Mucosa of descending colon (tissue), 3 donors: Measurements from ENCODE around the gene MT3. TPM values are rescaled to one million over a fixed set of nuclear protein-coding genes. Genes with fewer than 3 reads are reported as not detected.

Experiments
- ATAC-seq: fragments of 200-7000 bp; cut with Tn5 transposase; one replicate; pipeline ENCODE4 v1.9.1; 2020; ENCODE audit warnings: mild to moderate bottlenecking, moderate library complexity
- DNase-seq, 3 donors: peaks; one replicate each; pipeline ENCODE4 v3.0.0-alpha.2; 2020
- H3K36me3 ChIP-seq: fragments of 200-600 bp; one replicate; pipeline ENCODE4 v1.8.0; 2021; ENCODE audit warnings: low read depth, mild to moderate bottlenecking
- H3K4me1 ChIP-seq: fragments of 200-600 bp; one replicate; pipeline ENCODE4 v1.8.0; 2021; ENCODE audit warnings: low read depth, mild to moderate bottlenecking
- H3K4me3 ChIP-seq: fragments of 200-600 bp; one replicate; pipeline ENCODE4 v1.8.0; 2021; ENCODE audit warnings: mild to moderate bottlenecking
- H3K9me3 ChIP-seq: fragments of 200-600 bp; one replicate; pipeline ENCODE4 v1.8.0; 2021; ENCODE audit warnings: mild to moderate bottlenecking
- CTCF ChIP-seq: fragments of 200-600 bp; IDR thresholded peaks from one replicate; pipeline ENCODE4 v1.8.0; 2022; ENCODE audit warnings: antibody characterized with exemption, mild to moderate bottlenecking
- intact Hi-C, 2 donors: fragments of 100-400 bp; cut with DNase I in 1 of 2; cut with micrococcal nuclease in 1 of 2; formaldehyde crosslinking; loops; one replicate each; pipeline versions ENCODE4 v1.11.0 to v1.11.1; 2022; cut with DNase I, micrococcal nuclease
- total RNA-seq, 3 donors: library from RNA; stranded (reverse); fragmentation: NEBNext Ultra II Directional in 2 of 3; extraction: Animal tissue kit (Norgen Biotek cat#: 25700) in 2 of 3; gene quantifications; one replicate each; pipeline versions ENCODE4 v1.2.1 to v1.2.4, GENCODE V29; 2021 to 2023
- donor health status: DM: no; HTN: no; CAD: no; lungs with moderate emphysema.
- donor health status: DM: no; HTN: no; CAD: no.
- donor health status: DM: no; HTN: yes; CAD: no.

The MT3 gene
- total RNA-seq, 3 donors from 2014 or later = 3.0 to 8.8 TPM; not detected in 1

- TF ChIP-seq CTCF = no peak
- Histone ChIP-seq H3K4me3 (no peak overlapping the region), H3K4me1 (no peaks in the 10 kb centered on the region), H3K9me3 (no peaks in the 10 kb centered on the region), H3K36me3 (no peaks in the 10 kb centered on the region)
- ATAC-seq (no peak), DNase-seq (no peak)
- intact Hi-C loops = no loop called here
These were observed 5.8 kb upstream of the MT3 start for GRCh38 chr16:56583351-56584168.

- Histone ChIP-seq H3K4me3 (no peak overlapping the region), H3K36me3 (no peaks in the 10 kb centered on the region), H3K9me3 (no peaks in the 10 kb centered on the region), H3K4me1 (peaks cover 3% of the 10 kb centered on the region)
- TF ChIP-seq CTCF = no peak
- intact Hi-C loops = no loop called here
- ATAC-seq (no peak), DNase-seq (no peak)
These were observed 5.1 kb upstream of the MT3 start for GRCh38 chr16:56584276-56584675.

GRCh38 chr16:56588781-56589140 lies 567 bp upstream of the MT3 start:
- no peaks in the 10 kb centered on the region for H3K9me3 ChIP-seq
- no peaks in the 10 kb centered on the region for H3K36me3 ChIP-seq
- intact Hi-C loops = no loop called here
- peaks cover 7% of the 10 kb centered on the region for H3K4me1 ChIP-seq
- ATAC-seq (no peak), DNase-seq (no peak)
- H3K4me3 ChIP-seq = no peak overlapping the region
- no peak for TF ChIP-seq CTCF

- TF ChIP-seq CTCF = no peak
- Histone ChIP-seq H3K9me3 (no peaks in the 10 kb centered on the region), H3K4me1 (peaks cover 7% of the 10 kb centered on the region), H3K4me3 (no peak overlapping the region), H3K36me3 (no peaks in the 10 kb centered on the region)
- intact Hi-C loops = no loop called here
- DNase-seq (no peak), ATAC-seq (no peak)
These were observed 2.2 kb downstream of the MT3 start for GRCh38 chr16:56591377-56592060.

GRCh38 chr16:56593573-56594291 lies 4.4 kb downstream of the MT3 start:
- TF ChIP-seq CTCF = no peak
- no peak for ATAC-seq
- intact Hi-C loops = no loop called here

More at GRCh38 chr16:56593573-56594291, 4.4 kb downstream of the MT3 start:
- DNase-seq = no peak
- no peak overlapping the region for H3K4me3 ChIP-seq
- H3K9me3 ChIP-seq = no peaks in the 10 kb centered on the region
- H3K4me1 ChIP-seq = peaks cover 7% of the 10 kb centered on the region
- no peaks in the 10 kb centered on the region for H3K36me3 ChIP-seq
